Lower lobe of right lung (tissue), 2 donors: ENCODE data around the gene FKBP10. TPM values are rescaled to one million over a fixed set of nuclear protein-coding genes. Genes with fewer than 3 reads are reported as not detected.

Experiments used
- ATAC-seq, 2 donors: fragments of 200-7000 bp; cut with Tn5 transposase; one replicate each; pipeline ENCODE4 v1.9.1; 2020 to 2022; ENCODE audit warnings: mild to moderate bottlenecking in 2 of 2, moderate library complexity in 2 of 2
- DNase-seq: peaks from one replicate; pipeline ENCODE4 v3.0.0-alpha.2; 2020
- H3K27ac ChIP-seq: fragments of 200-600 bp; one replicate; pipeline ENCODE4 v1.8.0; 2022
- H3K27me3 ChIP-seq: fragments of 200-600 bp; one replicate; pipeline ENCODE4 v1.8.0; 2022; ENCODE audit warnings: low read depth
- H3K36me3 ChIP-seq: fragments of 200-600 bp; one replicate; pipeline ENCODE4 v1.8.0; 2022; ENCODE audit warnings: mild to moderate bottlenecking
- H3K4me1 ChIP-seq: fragments of 200-600 bp; one replicate; pipeline ENCODE4 v1.8.0; 2022
- H3K4me3 ChIP-seq: fragments of 200-600 bp; one replicate; pipeline ENCODE4 v1.8.0; 2022; ENCODE audit warnings: mild to moderate bottlenecking
- H3K9me3 ChIP-seq: fragments of 200-600 bp; one replicate; pipeline ENCODE4 v1.8.0; 2022
- intact Hi-C: fragments of 100-400 bp; cut with DNase I; formaldehyde crosslinking; loops from one replicate; pipeline ENCODE4 v1.11.0; 2022
- total RNA-seq: library from RNA; stranded (reverse); fragmentation: NEBNext Ultra II Directional; extraction: Animal tissue kit (Norgen Biotek cat#: 25700); gene quantifications from one replicate; pipeline ENCODE4 v1.2.1, GENCODE V29; 2021
- TF ChIP-seq, protein P1 (sequence below): fragments of 200-600 bp; IDR thresholded peaks from one replicate; pipeline ENCODE4 v1.8.0; 2022; ENCODE audit warnings: antibody characterized with exemption, mild to moderate bottlenecking
- donor health status: DM: no; HTN: yes; CAD: no; lungs with severe emphysema.

FKBP10 gene
- total RNA-seq, 1 donor from 2014 or later, result 27.4 TPM

DNA sequence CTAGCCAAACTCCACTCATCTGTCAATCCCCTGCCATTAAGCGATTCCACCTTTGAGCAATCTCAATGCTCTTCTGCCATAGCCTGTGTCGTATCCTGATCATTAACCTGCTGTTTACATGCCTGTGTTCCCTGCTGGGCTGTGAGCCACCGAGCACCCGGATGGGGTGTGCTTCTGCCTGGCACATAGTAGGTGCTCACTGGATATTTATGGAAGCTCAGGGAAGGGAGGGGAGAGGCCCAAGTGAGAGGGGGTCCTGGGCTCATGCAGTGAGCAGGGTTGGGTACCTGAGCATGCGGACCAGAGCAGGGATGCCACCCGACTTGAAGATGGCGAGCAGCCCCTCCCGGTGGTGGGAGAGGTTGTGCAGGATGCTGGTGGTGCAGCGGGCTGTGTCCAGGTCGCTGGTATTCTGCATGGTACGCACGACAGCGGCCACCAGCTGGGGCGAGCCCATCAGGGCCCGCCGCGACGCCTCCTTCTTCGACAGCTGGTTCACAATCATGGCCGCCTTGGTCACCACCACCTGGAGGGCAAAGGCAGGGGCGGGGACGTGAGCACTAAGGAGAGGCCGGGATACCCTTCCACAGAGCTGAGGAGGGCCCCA lies 44.0 kb upstream of the FKBP10 start:
- H3K36me3 ChIP-seq, result peaks cover 84% of the 10 kb centered on the region

DNA sequence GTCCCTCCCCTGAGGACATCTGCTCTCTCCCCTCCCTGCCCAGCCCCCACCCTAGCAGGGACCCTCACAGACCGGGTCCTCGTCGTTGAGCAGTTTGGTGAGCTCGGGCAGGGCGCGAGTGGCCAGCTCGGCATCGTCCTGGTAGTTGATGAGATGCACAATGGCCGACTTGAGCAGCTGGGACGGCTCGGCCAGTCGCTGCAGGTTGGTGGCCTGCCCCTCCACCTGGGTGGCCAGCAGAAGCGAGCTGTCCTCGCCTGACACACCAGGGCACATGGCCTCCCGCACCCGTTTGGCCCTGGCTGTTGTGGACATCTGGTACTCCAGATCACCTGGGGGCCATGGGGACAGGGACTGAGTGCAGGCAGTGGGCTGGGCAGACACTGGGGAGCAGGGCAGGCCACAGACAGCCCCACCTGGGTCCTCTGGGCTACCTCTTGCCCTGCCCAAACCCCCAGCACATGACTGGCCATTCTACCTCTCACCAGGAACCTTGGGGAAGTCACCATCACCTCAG lies 43.4 kb upstream of the FKBP10 start:
- H3K4me3 ChIP-seq, result no peak overlapping the region
- intact Hi-C loops, result no loop called here
- no peak overlapping the region for H3K27ac ChIP-seq
- H3K9me3 ChIP-seq, result no peaks in the 10 kb centered on the region
- TF ChIP-seq, protein P1, sequence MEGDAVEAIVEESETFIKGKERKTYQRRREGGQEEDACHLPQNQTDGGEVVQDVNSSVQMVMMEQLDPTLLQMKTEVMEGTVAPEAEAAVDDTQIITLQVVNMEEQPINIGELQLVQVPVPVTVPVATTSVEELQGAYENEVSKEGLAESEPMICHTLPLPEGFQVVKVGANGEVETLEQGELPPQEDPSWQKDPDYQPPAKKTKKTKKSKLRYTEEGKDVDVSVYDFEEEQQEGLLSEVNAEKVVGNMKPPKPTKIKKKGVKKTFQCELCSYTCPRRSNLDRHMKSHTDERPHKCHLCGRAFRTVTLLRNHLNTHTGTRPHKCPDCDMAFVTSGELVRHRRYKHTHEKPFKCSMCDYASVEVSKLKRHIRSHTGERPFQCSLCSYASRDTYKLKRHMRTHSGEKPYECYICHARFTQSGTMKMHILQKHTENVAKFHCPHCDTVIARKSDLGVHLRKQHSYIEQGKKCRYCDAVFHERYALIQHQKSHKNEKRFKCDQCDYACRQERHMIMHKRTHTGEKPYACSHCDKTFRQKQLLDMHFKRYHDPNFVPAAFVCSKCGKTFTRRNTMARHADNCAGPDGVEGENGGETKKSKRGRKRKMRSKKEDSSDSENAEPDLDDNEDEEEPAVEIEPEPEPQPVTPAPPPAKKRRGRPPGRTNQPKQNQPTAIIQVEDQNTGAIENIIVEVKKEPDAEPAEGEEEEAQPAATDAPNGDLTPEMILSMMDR, result no peak
- H3K36me3 ChIP-seq, result peaks cover 77% of the 10 kb centered on the region
- no peaks in the 10 kb centered on the region for H3K27me3 ChIP-seq
- H3K4me1 ChIP-seq, result peaks cover 29% of the 10 kb centered on the region
- DNase-seq (no peak), ATAC-seq (no peak)

More for the DNA sequence above, 44.0 kb upstream of the FKBP10 start:
- no peak for DNase-seq
- intact Hi-C loops, result no loop called here
- ATAC-seq, result no peak
- Histone ChIP-seq H3K27ac (no peak overlapping the region), H3K4me3 (no peak overlapping the region), H3K4me1 (peaks cover 23% of the 10 kb centered on the region), H3K27me3 (no peaks in the 10 kb centered on the region), H3K9me3 (no peaks in the 10 kb centered on the region)
- TF ChIP-seq, protein P1, result no peak

DNA sequence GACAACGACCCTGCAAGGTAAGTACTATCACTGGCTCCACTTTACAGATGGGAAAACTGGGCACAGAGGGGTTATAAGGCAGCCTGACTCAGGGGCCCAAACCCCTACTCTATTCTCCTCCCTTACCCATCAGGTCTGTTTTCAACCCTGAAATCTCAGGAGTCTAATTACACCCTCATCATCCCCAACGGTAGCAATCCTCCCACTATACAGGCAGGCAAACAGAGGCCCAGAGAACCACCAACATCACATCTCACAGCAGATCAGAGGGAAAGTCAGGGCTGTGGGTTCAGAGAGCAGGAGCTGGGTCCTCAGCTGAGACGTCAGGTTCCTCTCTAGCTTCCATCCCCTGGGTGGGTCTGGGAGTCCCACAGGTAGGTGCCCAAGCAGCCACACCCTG lies 42.8 kb upstream of the FKBP10 start:
- H3K27ac ChIP-seq, result no peak overlapping the region
- peaks cover 72% of the 10 kb centered on the region for H3K36me3 ChIP-seq

DNA sequence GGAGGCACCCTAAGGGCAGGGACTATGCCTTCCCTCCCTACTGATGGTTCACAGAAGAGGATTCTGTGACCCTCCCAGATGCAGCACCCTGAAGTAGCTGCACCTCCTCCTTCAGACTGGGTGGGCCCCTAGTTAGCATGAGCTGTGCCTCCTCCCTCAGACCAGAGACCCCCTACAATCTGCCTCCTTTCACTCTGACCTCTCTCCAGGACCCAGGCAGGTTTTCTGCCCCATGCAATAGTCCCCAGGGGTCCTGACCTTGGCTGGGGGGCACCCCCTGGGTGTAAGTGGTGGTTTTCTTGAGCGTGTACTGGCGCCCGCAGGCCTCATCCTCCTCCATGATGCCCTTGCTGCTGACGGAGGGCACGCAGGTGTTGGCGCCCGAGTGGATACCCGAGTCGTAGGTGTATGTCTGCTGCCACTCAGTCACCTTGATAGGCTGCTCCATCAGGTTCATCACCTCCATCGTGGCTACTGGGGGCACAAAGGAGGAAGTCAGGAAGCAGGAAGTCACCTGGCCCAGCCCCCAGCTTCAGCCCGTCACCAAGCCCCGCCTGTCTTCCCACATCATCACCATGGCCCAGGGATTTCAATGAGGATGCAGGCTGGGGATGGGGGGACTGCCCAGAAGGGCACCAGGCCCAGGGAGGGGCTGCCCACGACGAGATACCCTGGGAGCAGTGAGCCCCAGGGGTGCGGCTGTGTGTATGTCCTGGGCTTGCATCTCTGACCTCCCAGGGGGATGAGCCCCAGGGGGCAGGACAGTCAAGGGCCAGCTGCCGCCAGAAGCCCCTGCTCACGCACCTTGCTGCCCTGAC lies 41.2 kb upstream of the FKBP10 start:
- no peak overlapping the region for H3K4me3 ChIP-seq
- H3K36me3 ChIP-seq, result peaks cover 56% of the 10 kb centered on the region
- ATAC-seq, result peak in 1 of 2 donors; percentile 1

More for the DNA sequence above, 42.8 kb upstream of the FKBP10 start:
- Histone ChIP-seq H3K4me3 (no peak overlapping the region), H3K4me1 (peaks cover 35% of the 10 kb centered on the region), H3K9me3 (no peaks in the 10 kb centered on the region), H3K27me3 (no peaks in the 10 kb centered on the region)
- DNase-seq (no peak), ATAC-seq (no peak)
- TF ChIP-seq, protein P1, result no peak
- intact Hi-C loops, result no loop called here

DNA sequence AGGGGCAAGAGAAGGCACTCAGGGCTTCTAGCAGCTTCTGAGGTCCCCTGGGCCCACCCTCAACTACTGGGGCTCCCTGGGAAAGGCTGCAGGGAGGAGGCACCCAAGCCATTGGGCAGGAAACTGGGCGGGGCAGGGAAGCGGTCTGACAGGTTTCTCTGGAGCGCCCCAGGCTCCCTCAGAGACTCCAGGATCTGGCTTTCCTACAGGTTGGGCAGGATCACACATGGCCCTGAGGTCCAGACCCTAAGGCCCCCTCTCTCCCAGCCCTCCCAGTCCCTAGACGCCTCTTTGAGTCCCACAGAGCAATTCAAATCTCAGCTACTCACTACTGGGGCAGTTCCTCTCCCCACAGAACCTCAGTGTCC lies 40.6 kb upstream of the FKBP10 start:
- peak; percentile 85 for DNase-seq
- peaks cover 50% of the 10 kb centered on the region for H3K36me3 ChIP-seq
- TF ChIP-seq, protein P1, result no peak
- intact Hi-C loops, result no loop called here
- peak; percentile 84 to 85 for ATAC-seq
- no peak overlapping the region for H3K4me3 ChIP-seq
- no peaks in the 10 kb centered on the region for H3K27me3 ChIP-seq
- peaks cover 57% of the 10 kb centered on the region for H3K4me1 ChIP-seq
- H3K27ac ChIP-seq, result peak overlapping the region; percentile 46
- H3K9me3 ChIP-seq, result no peaks in the 10 kb centered on the region

More for the DNA sequence above, 41.2 kb upstream of the FKBP10 start:
- TF ChIP-seq, protein P1, result no peak
- H3K4me1 ChIP-seq, result peaks cover 51% of the 10 kb centered on the region
- H3K9me3 ChIP-seq, result no peaks in the 10 kb centered on the region
- peak overlapping the region; percentile 46 for H3K27ac ChIP-seq
- DNase-seq, result no peak
- intact Hi-C loops, result no loop called here
- H3K27me3 ChIP-seq, result no peaks in the 10 kb centered on the region
